Heart right ventricle (tissue), 16 donors: ENCODE measurements around the gene BORCS6. TPM values are rescaled to one million over a fixed set of nuclear protein-coding genes. Genes with fewer than 3 reads are reported as not detected.
A peak's percentile ranks its signal among the peaks of the same experiment; 100 is the strongest.

Source experiments
- ATAC-seq, 8 donors: fragments of 200-7000 bp; cut with Tn5 transposase; one replicate each; pipeline ENCODE4 v1.9.1; 2020; ENCODE audit warnings: mild to moderate bottlenecking in 8 of 8, moderate library complexity in 8 of 8, moderate number of reproducible peaks in 1 of 8
- DNase-seq, 2 donors: peaks; one replicate each; pipeline ENCODE4 v3.0.0-alpha.2; 2020
- H3K27ac ChIP-seq, 10 donors: fragments of 200-600 bp; sonication (generic) in 2 of 10; one replicate each; pipeline versions ENCODE4 v1.5.0 to v1.8.0; 2020 to 2022; ENCODE audit warnings: mild to moderate bottlenecking in 3 of 10
- H3K27me3 ChIP-seq, 7 donors: fragments of 200-600 bp; one replicate each; pipeline ENCODE4 v1.8.0; 2021 to 2022; ENCODE audit warnings: mild to moderate bottlenecking in 2 of 7
- H3K36me3 ChIP-seq, 9 donors: fragments of 200-600 bp; sonication (generic) in 1 of 9; one replicate each; pipeline versions ENCODE4 v1.5.0 to v1.8.0; 2020 to 2022; ENCODE audit warnings: mild to moderate bottlenecking in 2 of 9
- H3K4me1 ChIP-seq, 9 donors: fragments of 200-600 bp; sonication (generic) in 1 of 9; one replicate each; pipeline versions ENCODE4 v1.5.0 to v1.8.0; 2020 to 2022; ENCODE audit warnings: mild to moderate bottlenecking in 4 of 9
- H3K4me3 ChIP-seq, 10 donors: fragments of 200-600 bp; sonication (generic) in 2 of 10; one replicate each; pipeline versions ENCODE4 v1.5.0 to v1.8.0; 2020 to 2022; ENCODE audit warnings: mild to moderate bottlenecking in 7 of 10, moderate library complexity in 2 of 10
- H3K9me3 ChIP-seq, 11 donors: fragments of 200-600 bp in 10 of 11; sonication (generic) in 2 of 11; one replicate each; pipeline versions ENCODE4 v1.5.0 to v1.8.0; 2013 to 2022; ENCODE audit warnings: mild to moderate bottlenecking in 2 of 11, control low read depth in 1 of 11, moderate library complexity in 1 of 11
- CTCF ChIP-seq, 9 donors: fragments of 200-600 bp; sonication (generic) in 2 of 9; IDR thresholded peaks; one replicate each; pipeline versions ENCODE4 v1.5.0 to v1.8.0; 2021 to 2022; ENCODE audit warnings: antibody characterized with exemption in 9 of 9, mild to moderate bottlenecking in 5 of 9, moderate library complexity in 1 of 9
- WGBS, 2 donors: extraction: QIAGEN DNeasy Blood & Tissue Kit; methylation state at CpG; one replicate each; pipeline ENCODE4 v1.1.7; 2013; ENCODE audit warnings: inconsistent platforms in 1 of 2; 5-methylcytosine and 5-hydroxymethylcytosine counted together
- intact Hi-C, 10 donors: fragments of 100-400 bp; cut with DNase I; formaldehyde crosslinking; loops; one replicate each; pipeline versions ENCODE4 v1.11.1 to v1.14.2; 2022
- polyA plus RNA-seq, 2 donors: library from polyadenylated mRNA; stranded (reverse); fragments of 200-250 nt; gene quantifications; one replicate each; pipeline ENCODE4 v1.2.3, GENCODE V29; 2013
- total RNA-seq, 10 donors: library from RNA; stranded (reverse); fragmentation: NEBNext Ultra II Directional in 3 of 10; extraction: Animal tissue kit (Norgen Biotek cat#: 25700) in 3 of 10; gene quantifications; one replicate each; pipeline versions ENCODE4 v1.2.1 to v1.2.4, GENCODE V29; 2021 to 2023
- donor health status: Arrhythmogenic right ventricular cardiomyopathy.
- donor health status: ischemic (EF 13 %, LVEDD 7.1; RV severe dilation, severe dysfunction).
- donor health status: healthy with polysubstance abuse.
- donor health status: DM: no; HTN: yes; CAD: no.
- donor health status: DM: no; HTN: no; CAD: no.
- donor health status: ischemic (EF 25% LVEDD 6.9; RV normal size, moderate dysfunction).
- donor health status: ischemic (EF 25% LVEDD 5.7; RV mildly dilated, moderate dysfunction).
- donor health status: healthy.
- donor health status: DM: yes; HTN: yes; CAD: no.
- donor health status: Ischemic cardiomyopathy.
- donor health status: ischemic (EF 35%, LVEDD 5.7; RV mildly dilated, moderate dysfunction).
- donor health status: nonischemic (EF 11% LVEDD 7.7; RV severe dilation, severe dysfunction).
- donor health status: DM: yes; HTN: yes; CAD: no.
- donor health status: PGD.
- donor health status: ischemic (EF 29% LVEDD 5.4; RV normal size, mild dysfunction).
- donor health status: nonischemic (EF 23%, LVEDD 6.1; RV moderate dilation, normal function).

The BORCS6 gene
- total and polyA plus RNA-seq, 12 donors: 4.2 to 13.8 (median 7.7) TPM

GRCh38 chr17:8185582-8186445, 4.2 kb downstream of the BORCS6 start:
- H3K9me3 ChIP-seq: no peaks in the 10 kb centered on the region
- TF ChIP-seq CTCF (IDR thresholded peaks at IDR 0.05): no peak
- DNase-seq (peak; percentile 90 to 93), ATAC-seq (peak; percentile 24 to 69 (median 57))
- peaks cover 7 to 43% (median 24%) of the 10 kb centered on the region in 9 donors for H3K4me1 ChIP-seq
- peak overlapping the region; percentile 63 to 90 (median 78) for H3K4me3 ChIP-seq
- H3K27ac ChIP-seq: peak overlapping the region; percentile 81 to 99 (median 93)
- 0% methylated on average over 44 of the region's 44 CpGs for WGBS, 2 donors
- H3K36me3 ChIP-seq: no peaks in the 10 kb centered on the region
- no peaks in the 10 kb centered on the region for H3K27me3 ChIP-seq
- intact Hi-C loops: loop anchor here (1.0 to 10.0 kb wide), 12 partner anchors 31 to 111 kb away; partner anchors contain the start of genes HES7 (in 4 of the 10), CTC1 (in 2 of the 10), PFAS (in 2 of the 10) and ALOXE3 (in 1 of the 10)

- H3K27ac ChIP-seq: peak overlapping the region; percentile 62 to 93 (median 82)
- no peak for DNase-seq
- intact Hi-C loops: no loop called here
- no peak for TF ChIP-seq CTCF (IDR thresholded peaks at IDR 0.05)
- WGBS, 2 donors: 70 to 75% methylated on average over 19 of the region's 19 CpGs
- H3K4me3 ChIP-seq: peak overlapping the region in 9 of 10 donors; percentile 45 to 87 (median 71)
- H3K36me3 ChIP-seq: no peaks in the 10 kb centered on the region
- no peak for ATAC-seq
- no peaks in the 10 kb centered on the region for H3K27me3 ChIP-seq
- H3K9me3 ChIP-seq: no peaks in the 10 kb centered on the region
- peaks cover 11 to 43% (median 27%) of the 10 kb centered on the region in 9 donors for H3K4me1 ChIP-seq
Observed at GRCh38 chr17:8176998-8177731, 12.8 kb downstream of the BORCS6 start.

GRCh38 chr17:8176197-8176940, 13.6 kb downstream of the BORCS6 start, which contains the start of gene TMEM107:
Gene TMEM107 (minus strand): TSS chr17:8176380. CDS start chr17:8176286, 94 bp downstream.
- intact Hi-C loops: no loop called here
- ATAC-seq (peak; percentile 74 to 87 (median 83)), DNase-seq (peak; percentile 89 to 90)
- Histone ChIP-seq H3K27me3 (no peaks in the 10 kb centered on the region), H3K4me3 (peak within 1 kb of the TSS; percentile 29 to 87 (median 71)), H3K4me1 (peaks cover 11 to 43% (median 27%) of the 10 kb centered on the region in 9 donors), H3K36me3 (no peaks in the 10 kb centered on the region), H3K9me3 (no peaks in the 10 kb centered on the region), H3K27ac (peak within 1 kb of the TSS; percentile 62 to 93 (median 82))
- 1% methylated on average over 56 of the region's 56 CpGs for WGBS, 2 donors
- peak in 4 of 9 donors; percentile 17 to 45 (median 32) for TF ChIP-seq CTCF (IDR thresholded peaks at IDR 0.05)
